GM18867 (cell line): ENCODE data around the gene MTHFD1L.
"Not testable (repeated sequence)": the region's sequence is repeated elsewhere in the genome, so short reads cannot be mapped to it uniquely, and the experiment has no call there.

ENCODE experiments used
- ATAC-seq: cut with Tn5 transposase; IDR thresholded peaks from one replicate; pipeline ENCODE4 v1.9.1; 2021; ENCODE audit warnings: mild to moderate bottlenecking, moderate library complexity; ENCODE audit not compliant: unreplicated experiment

Gene MTHFD1L

GRCh38 chr6:151110576-151110905 lies 245.0 kb downstream of the MTHFD1L start:
- ATAC-seq = no peak

- ATAC-seq = no peak
These were observed 246.2 kb downstream of the MTHFD1L start for GRCh38 chr6:151111670-151112069.

GRCh38 chr6:151112130-151112529 lies 246.6 kb downstream of the MTHFD1L start:
- ATAC-seq = no peak

GRCh38 chr6:151112884-151113283 lies 247.4 kb downstream of the MTHFD1L start:
- not testable (repeated sequence) for ATAC-seq

- no peak for ATAC-seq
These were observed 248.1 kb downstream of the MTHFD1L start for GRCh38 chr6:151113641-151114040.

GRCh38 chr6:151118461-151119123 lies 253.1 kb downstream of the MTHFD1L start:
- ATAC-seq = no peak

GRCh38 chr6:151119823-151120524 lies 254.5 kb downstream of the MTHFD1L start:
- no peak for ATAC-seq

- no peak for ATAC-seq
These were observed 256.4 kb downstream of the MTHFD1L start for GRCh38 chr6:151121900-151122299.

GRCh38 chr6:151123641-151124040 lies 258.1 kb downstream of the MTHFD1L start:
- not testable (repeated sequence) for ATAC-seq

GRCh38 chr6:151125242-151125641 lies 259.7 kb downstream of the MTHFD1L start:
- not testable (repeated sequence) for ATAC-seq

- not testable (repeated sequence) for ATAC-seq
These were observed 260.3 kb downstream of the MTHFD1L start for GRCh38 chr6:151125651-151126416.

- ATAC-seq = not testable (repeated sequence)
These were observed 260.9 kb downstream of the MTHFD1L start for GRCh38 chr6:151126417-151126724.

GRCh38 chr6:151127133-151127798 lies 261.8 kb downstream of the MTHFD1L start:
- not testable (repeated sequence) for ATAC-seq

GRCh38 chr6:151128763-151129370 lies 263.4 kb downstream of the MTHFD1L start:
- ATAC-seq = no peak

GRCh38 chr6:151130329-151130728 lies 264.8 kb downstream of the MTHFD1L start:
- peak; percentile 56 for ATAC-seq

GRCh38 chr6:151131324-151132007 lies 266.0 kb downstream of the MTHFD1L start:
- no peak for ATAC-seq

- ATAC-seq = no peak
These were observed 270.7 kb downstream of the MTHFD1L start for GRCh38 chr6:151136141-151136755.

GRCh38 chr6:151137542-151137941 lies 272.0 kb downstream of the MTHFD1L start:
- no peak for ATAC-seq

- ATAC-seq = no peak
These were observed 274.0 kb downstream of the MTHFD1L start for GRCh38 chr6:151139524-151139923.

GRCh38 chr6:151140767-151141166 lies 275.3 kb downstream of the MTHFD1L start:
- no peak for ATAC-seq
